ENCODE results near the gene MAP2K5.

The MAP2K5 gene

GRCh38 chr15:67719330-67719959 lies 176.9 kb downstream of the MAP2K5 start:
- no peak for TF ChIP-seq CTCF (IDR thresholded peaks at IDR 0.05; ENCODE audit: insufficient read depth, missing control alignments)
- FAIRE-seq (no peak), DNase-seq (ENCODE audit: insufficient read length, low spot score) (no peak)

- no peak for FAIRE-seq
- DNase-seq (ENCODE audit: insufficient read length, low spot score) = no peak
- TF ChIP-seq CTCF (IDR thresholded peaks at IDR 0.05; ENCODE audit: insufficient read depth, missing control alignments) = no peak
Observed at GRCh38 chr15:67720556-67721175, 178.2 kb downstream of the MAP2K5 start.

- no peak for DNase-seq (ENCODE audit: insufficient read length, low spot score)
- FAIRE-seq = no peak
- TF ChIP-seq CTCF (IDR thresholded peaks at IDR 0.05; ENCODE audit: insufficient read depth, missing control alignments) = no peak
Observed at GRCh38 chr15:67722030-67722817, 179.7 kb downstream of the MAP2K5 start.

GRCh38 chr15:67723294-67724024 lies 181.0 kb downstream of the MAP2K5 start:
- FAIRE-seq (no peak), DNase-seq (ENCODE audit: insufficient read length, low spot score) (no peak)
- no peak for TF ChIP-seq CTCF (IDR thresholded peaks at IDR 0.05; ENCODE audit: insufficient read depth, missing control alignments)

- FAIRE-seq (no peak), DNase-seq (ENCODE audit: insufficient read length, low spot score) (no peak)
- no peak for TF ChIP-seq CTCF (IDR thresholded peaks at IDR 0.05; ENCODE audit: insufficient read depth, missing control alignments)
Observed at GRCh38 chr15:67724691-67725375, 182.3 kb downstream of the MAP2K5 start.

- DNase-seq (ENCODE audit: insufficient read length, low spot score) (no peak), FAIRE-seq (no peak)
- TF ChIP-seq CTCF (IDR thresholded peaks at IDR 0.05; ENCODE audit: insufficient read depth, missing control alignments) = no peak
Observed at GRCh38 chr15:67730135-67730534, 187.6 kb downstream of the MAP2K5 start.
